Skeletal muscle satellite cell (primary cell): ENCODE data around the gene LRRIQ1. TPM values are rescaled to one million over a fixed set of nuclear protein-coding genes. Genes with fewer than 3 reads are reported as not detected.
"Not testable (repeated sequence)": the region's sequence is repeated elsewhere in the genome, so short reads cannot be mapped to it uniquely, and the experiment has no call there.

Experiments
- H3K27me3 ChIP-seq: 2 replicates; pipeline ENCODE4 v1.7.0; 2013; ENCODE audit warnings: low read length; ENCODE audit not compliant: control insufficient read depth, insufficient read depth
- H3K36me3 ChIP-seq: 2 replicates; pipeline ENCODE4 v1.7.0; 2013; ENCODE audit warnings: mild to moderate bottlenecking, control low read depth, low read length; ENCODE audit not compliant: insufficient read depth
- H3K4me1 ChIP-seq: 2 replicates; pipeline ENCODE4 v1.7.0; 2013; ENCODE audit warnings: low read length; ENCODE audit not compliant: control insufficient read depth, insufficient read depth
- H3K4me2 ChIP-seq: 2 replicates; pipeline ENCODE4 v1.7.0; 2013; ENCODE audit warnings: mild to moderate bottlenecking, low read length
- H3K4me3 ChIP-seq: 2 replicates; pipeline ENCODE4 v1.7.0; 2013; ENCODE audit warnings: low read length
- H3K9ac ChIP-seq: 2 replicates; pipeline ENCODE4 v1.7.0; 2013; ENCODE audit warnings: mild to moderate bottlenecking, low read depth, low read length, moderate library complexity
- H3K9me3 ChIP-seq: replicated peaks from 2 replicates; pipeline ENCODE4 v1.7.0; 2013; ENCODE audit warnings: mild to moderate bottlenecking, control low read depth, low read length
- total RNA-seq: library from RNA; depleted of rRNA; stranded (reverse); fragments of >200 nt; gene quantifications from 2 replicates; pipeline ENCODE4 v1.2.3, GENCODE V29; 2012; rRNA removed

The LRRIQ1 gene, protein sequence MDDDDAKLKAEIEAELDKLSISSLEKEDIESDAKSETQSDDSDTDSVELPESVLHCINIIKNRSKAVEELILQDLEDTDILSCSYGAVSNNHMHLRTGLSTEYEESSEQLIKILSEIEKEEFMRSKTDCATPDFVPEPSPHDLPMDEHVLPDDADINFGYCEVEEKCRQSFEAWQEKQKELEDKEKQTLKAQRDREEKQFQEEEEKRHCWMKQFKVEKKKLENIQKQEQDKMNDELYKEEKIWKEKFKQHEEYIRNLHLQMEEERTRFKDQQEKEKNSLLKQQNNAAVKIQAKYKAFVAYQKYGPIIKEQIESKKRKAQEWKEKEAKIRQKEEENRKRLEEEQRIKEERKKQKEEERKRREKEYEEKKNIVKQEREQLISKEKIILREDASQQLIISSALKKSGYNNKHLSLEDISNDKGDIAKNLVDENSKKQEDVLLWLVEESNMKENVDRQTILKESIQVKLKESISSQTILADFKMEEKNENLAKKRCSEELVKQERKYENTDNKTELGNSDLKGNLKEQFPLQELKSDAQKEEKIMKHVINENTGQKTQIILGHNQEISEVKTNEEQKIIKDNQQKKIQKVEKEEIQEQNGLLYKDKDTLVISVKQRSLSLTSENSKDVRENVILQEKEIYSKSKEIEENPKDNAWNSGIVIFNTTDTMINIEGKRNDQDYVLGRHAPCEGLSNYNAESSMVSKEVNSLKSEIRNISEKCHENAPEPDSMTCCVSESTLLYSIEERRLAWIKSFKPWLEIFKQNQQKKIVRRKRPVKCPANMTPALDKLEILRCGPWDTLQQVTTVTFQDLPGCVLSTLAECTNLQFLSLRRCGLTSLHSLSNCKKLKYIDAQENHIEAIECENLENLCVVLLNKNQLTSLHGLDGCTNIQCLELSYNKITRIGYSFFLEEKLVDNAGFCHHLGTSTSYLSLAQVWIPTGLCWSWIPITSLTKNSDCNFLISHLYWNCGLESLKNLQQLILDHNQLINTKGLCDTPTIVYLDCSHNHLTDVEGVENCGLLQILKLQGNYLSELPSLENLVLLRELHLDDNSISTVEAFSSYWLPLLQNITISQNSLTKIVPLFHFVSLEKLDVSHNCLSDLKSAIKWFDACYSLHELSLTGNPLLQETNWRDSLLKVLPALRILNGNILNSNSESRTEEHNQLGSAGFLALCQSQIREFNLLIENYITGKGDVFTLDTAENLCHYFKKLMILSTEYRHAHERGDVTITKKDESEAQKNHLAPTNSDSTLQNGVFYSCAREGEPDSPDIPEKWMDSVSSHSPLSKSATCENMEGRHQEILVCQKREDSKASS (N-terminal part only)
- total RNA-seq: 0.25 and 0.44 TPM in 2 replicates

DNA sequence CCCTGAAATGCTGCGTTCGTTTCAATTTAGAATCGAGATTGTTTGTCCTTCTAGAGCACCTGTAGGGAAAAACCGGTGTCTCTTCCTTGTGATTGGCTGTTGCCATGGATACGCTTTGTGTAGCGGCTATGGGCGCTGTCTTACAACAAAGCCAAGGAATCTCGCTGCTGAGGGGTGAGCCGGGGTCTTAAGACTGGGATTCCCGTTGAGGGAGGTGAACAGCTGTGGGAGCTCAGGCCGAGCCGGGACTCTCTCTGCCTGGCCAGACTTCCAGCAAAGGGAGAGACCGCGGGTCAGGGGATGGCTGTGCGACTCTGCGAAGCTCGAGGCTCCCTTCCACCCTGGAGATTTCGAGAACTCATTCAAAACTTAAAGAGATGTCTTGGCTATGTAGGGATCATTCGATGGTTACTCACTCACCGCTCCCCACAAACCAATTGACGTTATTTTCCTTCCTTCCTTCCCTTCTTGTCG, at the start of gene LRRIQ1, which contains the start of gene TSPAN19:
Gene LRRIQ1 (plus strand): TSS at position 118 of the 474 bp plus-strand sequence. CDS start 1,826 bp downstream, outside the sequence.
Gene TSPAN19 (minus strand): TSS at position 44 of the 474 bp plus-strand sequence. CDS start 6,331 bp downstream, outside the sequence.
- Histone ChIP-seq H3K4me1 (no peaks in the 10 kb centered on the region), H3K27me3 (peaks cover 47% of the 10 kb centered on the region), H3K9me3 (no peaks in the 10 kb centered on the region), H3K4me2 (peak within 1 kb of the TSS; percentile 83), H3K36me3 (no peaks in the 10 kb centered on the region), H3K4me3 (peak within 1 kb of the TSS; percentile 75), H3K9ac (peak within 1 kb of the TSS; percentile 45)

DNA sequence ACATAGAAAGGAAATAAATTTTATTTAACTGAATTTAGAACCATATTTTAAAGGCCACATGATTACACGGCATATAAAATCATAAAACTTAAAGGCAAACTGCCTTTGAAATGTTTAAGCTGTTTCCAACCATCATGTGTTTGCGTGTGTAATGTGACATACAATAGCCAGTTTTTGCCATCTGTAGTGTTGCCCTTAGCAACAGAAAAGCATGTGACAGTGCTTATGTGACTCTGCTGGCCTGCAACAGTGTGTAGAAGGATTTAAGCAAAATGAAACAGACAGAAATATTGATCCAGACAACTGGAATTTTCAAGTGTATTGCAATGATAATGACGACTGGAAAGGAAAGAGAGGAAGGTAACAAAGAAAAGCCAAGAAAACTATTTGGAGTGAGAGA, 49.6 kb upstream of the LRRIQ1 start:
- H3K4me2 ChIP-seq: peak overlapping the region; percentile 26
- no peaks in the 10 kb centered on the region for H3K9me3 ChIP-seq
- no peaks in the 10 kb centered on the region for H3K27me3 ChIP-seq
- no peaks in the 10 kb centered on the region for H3K36me3 ChIP-seq
- H3K4me3 ChIP-seq: no peak overlapping the region
- H3K9ac ChIP-seq: no peak overlapping the region
- no peaks in the 10 kb centered on the region for H3K4me1 ChIP-seq

DNA sequence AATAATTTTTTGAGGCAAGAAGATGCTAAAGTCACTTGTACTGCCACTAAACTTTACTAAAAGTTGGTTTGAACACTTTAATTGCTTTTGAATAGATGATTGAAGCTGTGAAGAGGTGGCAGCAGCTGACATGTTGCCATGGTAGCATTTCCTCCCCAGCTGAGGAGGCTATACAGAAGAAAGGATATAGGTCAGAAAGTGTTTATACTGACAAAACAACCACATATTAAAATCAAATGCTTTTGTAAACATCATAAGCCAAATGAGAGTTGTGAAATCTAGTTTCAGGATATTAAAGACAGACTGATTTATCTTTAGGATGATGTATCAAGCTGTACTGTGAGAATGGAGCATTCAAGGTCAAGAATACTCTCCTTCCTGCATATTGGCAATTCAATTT, 41.7 kb upstream of the LRRIQ1 start:
- Histone ChIP-seq H3K4me2 (no peak overlapping the region), H3K4me1 (peaks cover 19% of the 10 kb centered on the region), H3K9ac (no peak overlapping the region), H3K4me3 (no peak overlapping the region), H3K27me3 (no peaks in the 10 kb centered on the region), H3K9me3 (no peaks in the 10 kb centered on the region), H3K36me3 (no peaks in the 10 kb centered on the region)

DNA sequence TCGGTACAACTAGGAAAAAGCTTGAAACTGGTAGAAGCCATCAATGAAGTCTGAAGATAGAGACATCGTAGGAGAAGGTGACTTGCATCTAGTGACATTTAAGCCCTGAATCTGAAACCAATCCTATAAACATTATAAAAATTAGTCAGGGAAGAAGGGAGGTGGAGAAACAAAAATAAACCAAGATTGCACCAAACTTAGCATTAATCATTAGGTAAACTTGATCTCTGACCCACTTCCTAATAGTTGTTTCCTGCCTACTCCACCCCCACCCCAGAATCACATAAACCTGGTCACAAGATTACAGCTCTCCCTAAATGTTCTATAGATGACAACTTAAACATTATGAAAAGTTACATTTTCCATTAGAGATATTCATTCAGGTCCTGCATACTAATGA, 40.5 kb upstream of the LRRIQ1 start:
- H3K27me3 ChIP-seq: no peaks in the 10 kb centered on the region
- H3K9ac ChIP-seq: no peak overlapping the region
- H3K9me3 ChIP-seq: no peaks in the 10 kb centered on the region
- peaks cover 19% of the 10 kb centered on the region for H3K4me1 ChIP-seq
- H3K4me3 ChIP-seq: no peak overlapping the region
- peak overlapping the region; percentile 50 for H3K4me2 ChIP-seq
- H3K36me3 ChIP-seq: no peaks in the 10 kb centered on the region

DNA sequence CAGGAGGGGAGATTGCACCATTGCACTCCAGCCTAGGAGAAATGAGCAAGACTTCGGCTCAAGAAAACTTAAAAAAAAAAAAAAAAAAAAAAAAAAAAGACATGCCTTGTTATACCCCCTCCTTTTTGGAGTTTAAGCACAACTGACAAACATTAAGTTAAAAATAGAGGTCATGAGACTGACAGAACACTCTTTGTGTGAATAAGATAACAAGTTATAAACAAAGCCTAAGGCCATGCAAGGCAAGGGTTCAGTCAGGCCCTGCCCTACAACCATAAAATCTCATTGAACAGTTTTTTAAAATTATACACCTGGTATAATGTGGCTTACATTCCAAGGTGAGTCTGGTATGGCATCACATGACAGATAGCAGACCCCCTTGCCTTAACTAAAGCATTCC, 39.4 kb upstream of the LRRIQ1 start:
- peaks cover 19% of the 10 kb centered on the region for H3K4me1 ChIP-seq
- no peaks in the 10 kb centered on the region for H3K27me3 ChIP-seq
- H3K36me3 ChIP-seq: no peaks in the 10 kb centered on the region
- H3K9ac ChIP-seq: no peak overlapping the region
- H3K9me3 ChIP-seq: no peaks in the 10 kb centered on the region
- no peak overlapping the region for H3K4me2 ChIP-seq
- H3K4me3 ChIP-seq: no peak overlapping the region

DNA sequence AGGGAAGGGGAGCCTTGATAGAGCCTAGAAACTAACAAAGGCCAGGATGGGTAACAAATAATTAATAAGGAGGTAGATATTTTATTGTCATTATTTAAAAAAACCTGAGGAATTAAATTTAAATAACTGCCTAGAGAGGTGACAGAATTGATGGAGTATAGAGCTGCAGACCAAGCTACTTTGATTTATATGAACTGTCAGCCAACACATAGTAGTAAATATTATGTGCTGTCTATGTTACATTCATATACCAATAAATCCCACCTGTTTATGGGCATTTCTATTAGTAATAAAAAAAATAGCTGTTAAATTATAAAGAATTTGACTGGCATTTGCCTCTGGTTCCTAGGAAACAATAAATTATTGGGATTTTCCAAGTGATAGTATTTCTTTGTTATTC, 37.8 kb upstream of the LRRIQ1 start:
- Histone ChIP-seq H3K9ac (no peak overlapping the region), H3K4me2 (no peak overlapping the region), H3K4me1 (peaks cover 19% of the 10 kb centered on the region), H3K36me3 (no peaks in the 10 kb centered on the region), H3K4me3 (no peak overlapping the region), H3K27me3 (no peaks in the 10 kb centered on the region), H3K9me3 (no peaks in the 10 kb centered on the region)

DNA sequence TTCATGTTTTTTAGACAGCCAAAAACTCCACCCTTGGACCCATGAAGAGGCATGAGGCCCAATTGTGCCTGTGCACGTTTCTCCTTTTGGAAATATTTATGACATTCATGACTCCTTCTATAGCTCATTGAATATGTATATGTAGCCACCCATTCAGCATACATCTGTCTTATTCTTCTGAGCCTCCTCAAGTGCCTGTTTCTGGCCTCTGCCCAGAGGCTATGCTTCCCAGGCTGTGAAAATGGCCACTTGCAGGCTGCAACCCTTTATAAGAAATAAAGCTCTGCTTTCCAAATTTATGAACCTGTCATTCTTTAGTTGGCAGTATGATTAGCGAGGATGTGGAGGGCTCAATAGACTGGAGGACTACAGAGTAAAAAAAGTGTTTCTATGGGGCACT, 35.4 kb upstream of the LRRIQ1 start:
- no peaks in the 10 kb centered on the region for H3K9me3 ChIP-seq
- peaks cover 5% of the 10 kb centered on the region for H3K4me1 ChIP-seq
- H3K4me2 ChIP-seq: no peak overlapping the region
- H3K36me3 ChIP-seq: no peaks in the 10 kb centered on the region
- H3K9ac ChIP-seq: no peak overlapping the region
- no peak overlapping the region for H3K4me3 ChIP-seq
- H3K27me3 ChIP-seq: no peaks in the 10 kb centered on the region

DNA sequence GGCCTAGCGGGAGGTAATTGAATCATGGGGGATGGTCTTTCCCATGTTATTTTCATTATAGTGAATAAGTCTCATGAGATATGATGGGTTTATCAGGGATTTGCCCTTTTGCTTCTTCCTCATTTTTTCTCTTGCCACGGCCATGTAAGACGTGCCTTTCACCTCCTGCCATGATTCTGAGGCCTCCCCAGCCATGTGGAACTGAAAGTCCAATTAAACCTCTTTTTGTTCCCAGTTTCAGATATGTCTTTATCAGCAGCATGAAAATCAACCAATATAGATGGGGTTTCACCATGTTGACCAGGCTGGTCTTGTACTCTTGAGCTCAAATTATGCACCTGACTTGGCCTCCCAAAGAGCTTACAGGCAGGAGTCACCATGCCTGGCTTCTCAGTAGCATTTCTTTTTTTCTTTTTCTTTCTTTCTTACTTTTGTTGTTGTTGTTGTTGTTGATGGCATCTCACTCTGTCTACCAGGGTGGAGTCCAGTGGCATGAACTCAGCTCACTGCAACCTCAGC, 33.3 kb upstream of the LRRIQ1 start:
- no peak overlapping the region for H3K4me2 ChIP-seq
- no peaks in the 10 kb centered on the region for H3K27me3 ChIP-seq
- H3K4me3 ChIP-seq: no peak overlapping the region
- no peak overlapping the region for H3K9ac ChIP-seq
- no peaks in the 10 kb centered on the region for H3K36me3 ChIP-seq
- peaks cover 10% of the 10 kb centered on the region for H3K4me1 ChIP-seq
- no peaks in the 10 kb centered on the region for H3K9me3 ChIP-seq

DNA sequence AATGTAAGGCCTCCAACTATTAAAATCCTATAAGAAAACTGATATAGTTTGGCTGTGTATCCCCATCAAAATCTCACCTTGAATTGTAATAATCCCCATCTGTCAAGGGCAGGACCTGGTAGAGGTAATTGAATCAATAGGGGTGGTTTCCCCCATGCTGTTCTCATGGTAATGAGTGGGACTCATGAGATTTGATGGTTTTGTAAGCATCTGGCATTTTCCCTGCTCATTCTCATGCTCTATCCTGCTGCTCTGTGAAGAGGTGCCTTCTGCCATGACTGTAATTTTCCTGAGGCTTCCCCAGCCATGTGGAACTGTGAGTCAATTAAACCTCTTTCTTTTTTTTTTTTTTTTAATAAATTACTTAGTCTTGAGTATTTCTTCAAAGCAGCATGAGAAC, 31.9 kb upstream of the LRRIQ1 start:
- no peak overlapping the region for H3K4me2 ChIP-seq
- no peaks in the 10 kb centered on the region for H3K36me3 ChIP-seq
- no peaks in the 10 kb centered on the region for H3K27me3 ChIP-seq
- no peaks in the 10 kb centered on the region for H3K9me3 ChIP-seq
- no peak overlapping the region for H3K4me3 ChIP-seq
- H3K4me1 ChIP-seq: peaks cover 17% of the 10 kb centered on the region
- no peak overlapping the region for H3K9ac ChIP-seq

DNA sequence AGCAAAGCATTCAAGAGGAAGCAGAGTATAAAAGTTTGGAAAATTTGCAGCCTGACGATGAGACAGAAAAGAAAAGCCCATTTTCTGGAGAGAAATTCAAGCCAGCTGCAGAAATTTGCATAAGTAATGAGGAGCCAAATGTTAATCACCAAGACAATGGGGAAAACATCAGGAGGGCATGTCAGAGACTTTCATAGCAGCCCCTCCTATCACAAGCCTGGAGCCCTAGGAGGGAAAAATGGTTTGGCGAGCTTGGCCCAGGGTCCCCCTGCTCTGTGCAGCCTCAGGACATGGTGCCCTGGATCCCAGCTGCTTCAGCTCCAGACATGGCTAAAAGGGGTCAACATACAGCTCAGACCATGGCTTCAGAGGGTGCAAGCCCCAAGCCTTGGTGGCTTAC, 31.1 kb upstream of the LRRIQ1 start:
- H3K4me1 ChIP-seq: peaks cover 17% of the 10 kb centered on the region
- H3K4me2 ChIP-seq: not testable (repeated sequence)

More for the DNA sequence above, 31.1 kb upstream of the LRRIQ1 start:
- not testable (repeated sequence) for H3K4me3 ChIP-seq, H3K9me3 ChIP-seq, H3K9ac ChIP-seq, H3K27me3 ChIP-seq, H3K36me3 ChIP-seq
